IPS-20b (cell line): ENCODE measurements around the gene NCAM2.

Experiments
- H3K27ac ChIP-seq: one replicate; pipeline ENCODE4 v1.5.1; 2013; ENCODE audit warnings: low read length
- H3K27me3 ChIP-seq: 2 replicates; pipeline ENCODE4 v1.6.1; 2013; ENCODE audit warnings: mild to moderate bottlenecking, low read length, inconsistent platforms; ENCODE audit not compliant: insufficient read depth
- H3K36me3 ChIP-seq: 2 replicates; pipeline ENCODE4 v1.6.1; 2013; ENCODE audit warnings: low read depth, mild to moderate bottlenecking, inconsistent platforms, low read length, moderate library complexity; ENCODE audit not compliant: insufficient read depth
- H3K4me1 ChIP-seq: 2 replicates; pipeline ENCODE4 v1.6.1; 2013; ENCODE audit warnings: mild to moderate bottlenecking, control low read depth, inconsistent platforms, low read length, moderate library complexity; ENCODE audit not compliant: insufficient read depth
- H3K4me3 ChIP-seq: 2 replicates; pipeline ENCODE4 v1.5.1; 2013; ENCODE audit warnings: mild to moderate bottlenecking, low read length, inconsistent platforms
- H3K9ac ChIP-seq: 2 replicates; pipeline ENCODE4 v1.6.1; 2013; ENCODE audit warnings: low read depth, mild to moderate bottlenecking, inconsistent platforms, low read length, moderate library complexity
- H3K9me3 ChIP-seq: 2 replicates; pipeline ENCODE4 v1.6.1; 2013; ENCODE audit warnings: mild to moderate bottlenecking, low read depth, low read length, inconsistent platforms; ENCODE audit not compliant: insufficient read depth

Gene NCAM2

DNA sequence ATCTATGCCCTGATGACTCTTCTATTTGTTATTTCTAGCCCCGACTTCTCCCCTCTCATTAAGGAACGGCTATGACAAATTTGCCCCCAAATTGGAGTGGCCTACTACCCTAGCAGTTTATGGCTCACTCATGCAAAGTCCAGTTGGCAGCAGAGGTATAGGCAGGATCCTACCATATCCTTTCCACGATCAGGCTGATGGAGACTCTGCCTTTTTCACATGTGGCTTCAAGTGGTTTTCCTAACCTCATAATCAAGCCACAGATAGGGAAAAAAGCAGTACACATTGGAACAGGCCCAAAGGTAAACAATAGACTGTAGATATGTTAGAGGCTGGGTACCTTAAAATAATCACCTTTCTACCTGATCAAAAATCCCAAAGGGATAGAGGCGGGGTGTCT is 292.5 kb downstream of the NCAM2 start:
- Histone ChIP-seq H3K9ac (no peak overlapping the region), H3K4me1 (no peaks in the 10 kb centered on the region), H3K27ac (no peak overlapping the region), H3K9me3 (no peaks in the 10 kb centered on the region), H3K27me3 (no peaks in the 10 kb centered on the region), H3K4me3 (no peak overlapping the region), H3K36me3 (no peaks in the 10 kb centered on the region)

GRCh38 chr21:21291883-21292569 is 293.8 kb downstream of the NCAM2 start:
- H3K9ac ChIP-seq, result no peak overlapping the region
- no peaks in the 10 kb centered on the region for H3K4me1 ChIP-seq
- no peak overlapping the region for H3K27ac ChIP-seq
- no peaks in the 10 kb centered on the region for H3K27me3 ChIP-seq
- no peaks in the 10 kb centered on the region for H3K36me3 ChIP-seq
- no peak overlapping the region for H3K4me3 ChIP-seq
- H3K9me3 ChIP-seq, result no peaks in the 10 kb centered on the region

DNA sequence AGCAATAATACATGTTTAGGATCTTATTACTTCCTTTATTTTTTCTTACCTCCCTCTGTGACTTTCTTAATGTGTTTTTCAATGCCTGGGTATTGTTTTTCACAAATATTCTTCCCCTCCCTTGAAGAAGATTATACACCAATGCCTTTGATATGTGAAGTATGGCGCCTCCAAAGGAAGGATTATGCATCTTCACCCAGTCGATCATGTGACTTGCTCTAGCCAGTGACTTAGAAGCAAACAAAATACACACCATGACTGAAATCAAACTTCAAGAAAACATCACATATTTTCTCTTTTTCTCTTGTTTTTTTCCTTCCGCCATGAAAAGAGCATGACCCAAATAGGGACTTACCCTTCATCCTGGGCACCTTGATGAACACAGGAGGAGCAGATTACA is 297.1 kb downstream of the NCAM2 start:
- H3K4me1 ChIP-seq, result peaks cover 7% of the 10 kb centered on the region; the same call in 1 of the 2 replicates
- no peaks in the 10 kb centered on the region for H3K9me3 ChIP-seq
- no peak overlapping the region for H3K9ac ChIP-seq
- H3K4me3 ChIP-seq, result no peak overlapping the region
- no peaks in the 10 kb centered on the region for H3K36me3 ChIP-seq
- H3K27me3 ChIP-seq, result no peaks in the 10 kb centered on the region
- H3K27ac ChIP-seq, result no peak overlapping the region

DNA sequence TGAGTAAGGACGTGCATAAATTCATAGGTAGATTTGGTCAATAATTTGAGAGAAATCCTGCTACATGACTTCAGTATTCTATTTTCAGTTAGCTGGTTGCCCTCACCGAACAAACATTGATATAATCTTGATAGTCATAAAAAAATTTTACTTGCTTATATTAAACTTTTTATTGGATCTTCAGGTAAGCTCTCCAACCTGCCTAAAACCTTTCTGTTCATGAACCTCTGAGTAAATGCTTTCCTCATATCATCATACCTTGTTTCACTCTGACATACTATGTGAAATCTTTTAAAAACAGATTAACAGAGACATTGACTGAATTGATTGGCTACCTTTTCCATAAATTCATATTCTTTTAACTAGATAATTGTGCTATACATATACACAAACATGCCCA is 299.0 kb downstream of the NCAM2 start:
- Histone ChIP-seq H3K9me3 (no peaks in the 10 kb centered on the region), H3K4me1 (peaks cover 7% of the 10 kb centered on the region; the same call in 1 of the 2 replicates), H3K27me3 (no peaks in the 10 kb centered on the region), H3K36me3 (no peaks in the 10 kb centered on the region), H3K27ac (no peak overlapping the region), H3K9ac (no peak overlapping the region), H3K4me3 (no peak overlapping the region)

- Histone ChIP-seq H3K27me3 (no peaks in the 10 kb centered on the region), H3K4me1 (peaks cover 7% of the 10 kb centered on the region; the same call in 1 of the 2 replicates), H3K4me3 (no peak overlapping the region), H3K36me3 (no peaks in the 10 kb centered on the region), H3K9ac (no peak overlapping the region), H3K27ac (no peak overlapping the region), H3K9me3 (no peaks in the 10 kb centered on the region)
Measured at GRCh38 chr21:21301013-21301412, 302.8 kb downstream of the NCAM2 start.

GRCh38 chr21:21309510-21309909 is 311.3 kb downstream of the NCAM2 start:
- Histone ChIP-seq H3K9ac (no peak overlapping the region), H3K27me3 (no peaks in the 10 kb centered on the region), H3K36me3 (no peaks in the 10 kb centered on the region), H3K27ac (no peak overlapping the region), H3K4me3 (no peak overlapping the region), H3K4me1 (no peaks in the 10 kb centered on the region), H3K9me3 (no peaks in the 10 kb centered on the region)

DNA sequence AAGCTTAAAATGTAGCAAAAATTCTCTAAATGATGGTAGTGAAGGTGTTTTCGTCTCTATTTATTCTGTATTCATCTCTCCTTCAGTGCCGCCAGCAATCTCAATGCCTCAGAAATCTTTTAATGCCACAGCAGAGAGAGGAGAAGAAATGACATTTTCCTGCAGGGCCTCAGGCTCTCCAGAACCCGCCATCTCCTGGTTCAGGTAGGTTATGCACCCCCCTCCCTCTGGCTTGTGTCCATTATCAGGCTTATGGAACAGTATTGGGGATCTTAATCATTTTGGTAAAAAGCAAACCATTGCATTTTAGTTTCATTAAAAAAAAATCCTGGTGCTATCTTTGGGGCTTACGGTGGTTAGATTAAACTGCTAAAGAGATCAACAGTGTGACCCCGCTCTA is 326.1 kb downstream of the NCAM2 start:
- Histone ChIP-seq H3K36me3 (no peaks in the 10 kb centered on the region), H3K4me3 (no peak overlapping the region), H3K4me1 (no peaks in the 10 kb centered on the region), H3K27ac (no peak overlapping the region), H3K27me3 (no peaks in the 10 kb centered on the region), H3K9me3 (no peaks in the 10 kb centered on the region), H3K9ac (no peak overlapping the region)

- Histone ChIP-seq H3K9ac (no peak overlapping the region), H3K9me3 (no peaks in the 10 kb centered on the region), H3K27me3 (no peaks in the 10 kb centered on the region), H3K27ac (no peak overlapping the region), H3K4me1 (peaks cover 3% of the 10 kb centered on the region; the same call in 1 of the 2 replicates), H3K36me3 (no peaks in the 10 kb centered on the region), H3K4me3 (no peak overlapping the region)
Measured at GRCh38 chr21:21332492-21332891, 334.3 kb downstream of the NCAM2 start.

DNA sequence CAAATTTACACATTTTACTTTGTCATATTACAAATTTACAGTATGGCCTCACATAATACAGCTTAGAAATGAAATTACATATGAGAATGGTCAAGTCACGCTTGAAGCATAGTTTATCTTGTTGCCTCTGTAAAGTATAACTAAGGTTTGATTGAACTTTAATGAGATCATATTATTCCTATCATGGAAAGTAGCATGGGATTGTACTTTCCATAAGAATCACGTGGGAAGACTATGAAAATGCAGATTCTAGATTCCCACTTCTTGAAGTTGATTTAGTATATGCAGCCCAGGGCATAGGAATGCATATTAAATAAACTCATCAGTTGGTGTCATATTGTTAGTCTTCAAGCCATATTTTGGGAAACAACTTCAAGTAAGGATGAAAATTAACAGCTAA is 342.8 kb downstream of the NCAM2 start:
- Histone ChIP-seq H3K9me3 (peaks cover 2% of the 10 kb centered on the region; the same call in 1 of the 2 replicates), H3K27ac (no peak overlapping the region), H3K27me3 (no peaks in the 10 kb centered on the region), H3K4me1 (no peaks in the 10 kb centered on the region), H3K36me3 (no peaks in the 10 kb centered on the region), H3K4me3 (no peak overlapping the region), H3K9ac (no peak overlapping the region)

- H3K4me3 ChIP-seq, result no peak overlapping the region
- H3K36me3 ChIP-seq, result no peaks in the 10 kb centered on the region
- H3K27me3 ChIP-seq, result no peaks in the 10 kb centered on the region
- no peak overlapping the region for H3K27ac ChIP-seq
- H3K9me3 ChIP-seq, result peaks cover 7% of the 10 kb centered on the region; the same call in 1 of the 2 replicates
- no peaks in the 10 kb centered on the region for H3K4me1 ChIP-seq
- H3K9ac ChIP-seq, result no peak overlapping the region
Measured at GRCh38 chr21:21345296-21345695, 347.1 kb downstream of the NCAM2 start.

GRCh38 chr21:21345872-21346271 is 347.7 kb downstream of the NCAM2 start:
- Histone ChIP-seq H3K9me3 (peaks cover 7% of the 10 kb centered on the region; the same call in 1 of the 2 replicates), H3K4me1 (no peaks in the 10 kb centered on the region), H3K9ac (no peak overlapping the region), H3K27ac (no peak overlapping the region), H3K36me3 (no peaks in the 10 kb centered on the region), H3K27me3 (no peaks in the 10 kb centered on the region), H3K4me3 (no peak overlapping the region)

GRCh38 chr21:21366277-21366676 is 368.1 kb downstream of the NCAM2 start:
- no peak overlapping the region for H3K4me3 ChIP-seq
- no peaks in the 10 kb centered on the region for H3K27me3 ChIP-seq
- H3K9me3 ChIP-seq, result no peaks in the 10 kb centered on the region
- H3K27ac ChIP-seq, result no peak overlapping the region
- no peaks in the 10 kb centered on the region for H3K36me3 ChIP-seq
- H3K4me1 ChIP-seq, result no peaks in the 10 kb centered on the region; the same call in 1 of the 2 replicates
- no peak overlapping the region for H3K9ac ChIP-seq
